ENCODE measurements around the gene MDFIC2.
"Not testable (repeated sequence)": the region's sequence is repeated elsewhere in the genome, so short reads cannot be mapped to it uniquely, and the experiment has no call there.

MDFIC2 gene

DNA sequence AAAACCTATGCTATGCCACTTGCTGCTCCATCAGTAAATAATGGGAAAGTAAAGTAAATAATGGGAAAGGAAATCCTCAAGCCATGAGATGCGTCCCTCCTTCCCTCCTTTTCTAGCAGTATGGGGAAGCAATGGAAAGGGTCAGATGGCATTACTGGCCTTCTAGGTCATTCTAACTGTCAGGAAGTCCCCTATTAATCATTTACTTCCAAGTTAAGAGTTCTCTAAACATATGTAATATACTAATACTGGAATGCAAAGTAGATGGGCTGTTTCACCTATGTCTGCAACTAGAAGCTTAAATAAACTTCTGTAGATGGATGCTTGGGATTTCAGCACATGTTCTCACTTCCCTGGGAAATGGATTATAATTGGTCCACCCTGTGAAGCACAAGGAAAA lies 55.9 kb downstream of the MDFIC2 start:
- no peak for DNase-seq (ENCODE audit: low read depth)

DNA sequence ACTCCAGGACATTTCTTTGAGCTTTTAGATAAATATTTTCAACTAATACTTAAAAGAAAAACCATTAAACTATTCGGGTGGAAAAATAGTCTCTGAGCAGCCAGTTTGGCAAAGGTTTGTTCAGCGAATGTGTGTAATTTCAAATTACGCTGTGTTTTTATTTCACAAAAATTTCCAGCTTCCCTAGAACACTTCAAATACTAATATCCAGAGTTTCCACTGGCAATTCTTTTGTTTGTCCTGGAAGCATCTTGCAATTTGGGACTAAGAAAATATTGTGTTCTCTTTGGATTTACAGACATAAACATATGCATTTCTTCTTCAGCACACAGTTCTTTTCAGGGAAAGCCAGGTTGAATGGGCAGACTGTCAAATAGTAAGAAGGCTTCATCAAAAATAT lies 61.9 kb downstream of the MDFIC2 start:
- no peak for DNase-seq (ENCODE audit: low read depth)

DNA sequence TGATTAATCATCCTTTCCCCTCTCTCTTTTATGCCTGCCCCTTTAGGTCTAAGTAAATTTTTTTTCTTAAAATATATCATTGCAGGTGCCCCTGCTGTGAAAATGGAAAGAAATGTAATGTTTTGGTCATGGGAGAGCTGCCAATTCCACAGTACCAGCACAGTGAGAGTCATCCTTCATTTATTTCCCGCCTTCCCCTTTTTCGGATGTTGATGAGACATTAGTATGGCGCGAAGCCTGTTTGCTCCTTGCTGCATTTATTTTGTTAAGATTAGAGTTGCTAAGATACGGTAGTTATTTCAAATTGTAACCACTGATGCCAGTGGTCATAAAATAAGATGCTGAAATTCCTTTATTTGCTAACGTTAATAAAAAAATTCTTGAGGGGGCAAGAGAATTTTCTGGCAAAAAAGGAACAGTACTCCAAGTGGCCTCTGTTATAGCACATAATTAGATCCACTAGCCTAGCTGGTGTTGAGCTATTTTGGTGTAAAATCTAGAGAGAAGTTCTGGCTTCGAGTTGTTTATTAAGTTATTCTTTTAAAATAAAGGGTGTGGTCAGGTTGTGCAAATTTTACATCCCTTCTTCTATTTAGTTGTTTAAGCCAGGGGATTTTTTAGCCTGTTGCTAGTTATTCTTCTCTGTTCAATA lies 62.8 kb downstream of the MDFIC2 start:
- DNase-seq (ENCODE audit: low read depth): no peak

DNA sequence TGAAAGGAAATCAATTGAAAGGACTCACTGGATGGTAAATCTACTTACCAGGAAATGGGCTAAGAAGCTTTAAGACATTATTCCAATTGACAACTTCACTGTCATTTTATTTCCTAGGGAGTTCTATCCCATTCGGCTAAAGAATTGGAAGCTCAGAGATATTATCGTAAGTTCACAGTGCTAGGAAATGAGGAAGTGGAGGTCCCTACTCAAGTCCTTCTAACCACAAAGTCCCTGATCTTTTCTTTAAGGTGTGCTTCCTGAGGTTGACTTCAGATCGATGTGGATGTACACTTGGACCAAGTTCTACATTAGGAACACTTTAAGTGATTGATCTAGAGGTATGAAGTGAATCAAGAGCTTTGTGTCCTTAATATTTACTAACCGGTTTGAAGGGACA lies 63.6 kb downstream of the MDFIC2 start:
- no peak for DNase-seq (ENCODE audit: low read depth)

DNA sequence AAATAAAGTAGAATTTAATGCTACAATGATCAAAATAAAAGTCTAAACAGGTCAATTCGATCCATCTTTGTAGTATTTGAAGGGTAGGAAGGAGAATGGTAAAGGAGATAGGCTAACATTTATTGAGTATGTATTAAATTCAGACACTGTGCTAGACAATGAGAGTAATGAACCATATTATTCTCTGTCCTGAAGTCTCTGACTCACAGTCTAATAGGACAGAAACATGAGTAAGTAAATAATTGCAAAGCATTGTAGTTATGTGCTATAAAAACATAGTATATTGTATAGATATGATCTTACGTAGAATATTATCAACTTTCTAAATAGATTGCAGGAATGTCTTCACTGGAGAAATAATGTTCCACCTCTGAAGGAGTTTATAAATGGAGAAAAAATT lies 64.5 kb downstream of the MDFIC2 start:
- DNase-seq (ENCODE audit: low read depth): no peak

DNA sequence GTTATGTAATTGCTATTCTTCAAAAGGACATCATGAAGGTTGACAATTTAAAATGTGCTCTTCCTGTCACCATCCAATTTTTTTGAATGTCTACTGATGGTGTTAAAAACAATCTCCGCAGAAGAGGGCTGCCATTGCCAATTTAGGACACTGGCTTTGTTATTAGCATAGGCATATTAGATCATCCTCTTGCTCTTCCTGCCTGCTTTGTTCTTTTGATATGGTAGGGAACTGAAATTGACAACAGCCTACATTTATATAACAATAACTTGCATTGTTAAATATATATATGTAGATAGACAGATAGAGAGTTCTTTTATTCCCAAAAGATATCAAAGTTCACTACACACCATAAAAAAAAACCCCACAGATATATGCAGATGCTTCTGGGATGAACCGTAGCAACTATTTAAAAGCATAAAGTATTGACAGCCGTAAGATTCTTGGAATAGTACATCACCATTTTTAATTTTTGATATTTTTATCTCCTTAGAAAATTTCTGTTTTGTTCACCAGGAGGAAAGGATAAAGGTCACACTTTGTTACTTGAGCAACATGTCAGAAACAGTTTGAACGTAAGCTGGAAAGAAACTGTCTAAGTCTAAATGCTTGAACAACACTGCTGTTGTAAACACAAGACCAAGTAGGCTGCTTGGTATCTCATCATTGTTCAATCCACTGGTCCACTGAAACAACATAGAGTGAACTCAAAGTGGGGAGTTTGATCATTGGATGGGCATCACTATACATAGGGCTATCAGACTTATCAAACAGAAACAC lies 66.5 kb downstream of the MDFIC2 start:
- no peak for DNase-seq (ENCODE audit: low read depth)

DNA sequence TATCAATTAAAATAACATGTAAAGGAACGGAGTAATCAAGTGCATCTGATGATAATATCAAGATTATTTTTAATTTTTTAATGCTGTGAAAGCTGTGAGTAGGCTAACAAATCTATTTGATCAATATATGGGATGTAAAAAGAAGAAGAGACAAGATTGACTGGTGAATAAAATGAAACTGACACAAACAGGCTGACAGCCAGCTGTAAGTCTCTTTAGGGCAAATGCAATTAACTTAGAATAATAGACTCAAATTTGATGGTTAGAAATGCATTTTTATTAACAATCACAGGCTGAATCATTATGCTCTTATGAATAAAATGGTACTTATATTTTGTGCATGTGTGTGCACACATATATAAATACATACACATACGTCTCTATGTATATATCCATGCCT lies 68.0 kb downstream of the MDFIC2 start:
- no peak for DNase-seq (ENCODE audit: low read depth)

DNA sequence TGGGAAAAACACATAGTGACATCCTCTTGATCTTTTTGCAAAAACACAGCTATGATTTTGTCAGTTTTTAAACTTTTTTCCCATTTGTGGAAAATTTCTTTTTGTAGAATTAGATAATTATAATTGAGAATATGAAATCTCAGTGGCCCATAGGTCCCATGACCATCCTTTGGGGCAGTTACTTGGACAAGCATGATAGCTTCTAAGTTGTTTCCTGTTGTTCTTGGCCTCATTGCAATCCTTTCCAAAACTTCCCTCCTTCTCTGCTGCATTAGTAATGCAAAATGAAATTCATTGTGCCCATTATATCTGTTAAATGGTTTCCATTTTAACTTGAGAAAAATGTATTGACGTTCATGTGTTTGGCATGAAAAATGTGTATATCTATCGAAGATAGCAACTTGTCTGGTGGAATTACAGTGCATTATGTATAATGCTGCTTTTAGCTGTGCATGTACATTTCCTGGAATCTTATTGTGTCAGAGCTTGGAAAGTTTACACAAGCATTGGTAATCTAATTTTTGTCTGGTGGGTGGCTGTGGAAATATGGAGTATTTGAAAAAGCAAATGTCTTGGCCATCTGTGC lies 70.0 kb downstream of the MDFIC2 start:
- no peak for DNase-seq (ENCODE audit: low read depth)

DNA sequence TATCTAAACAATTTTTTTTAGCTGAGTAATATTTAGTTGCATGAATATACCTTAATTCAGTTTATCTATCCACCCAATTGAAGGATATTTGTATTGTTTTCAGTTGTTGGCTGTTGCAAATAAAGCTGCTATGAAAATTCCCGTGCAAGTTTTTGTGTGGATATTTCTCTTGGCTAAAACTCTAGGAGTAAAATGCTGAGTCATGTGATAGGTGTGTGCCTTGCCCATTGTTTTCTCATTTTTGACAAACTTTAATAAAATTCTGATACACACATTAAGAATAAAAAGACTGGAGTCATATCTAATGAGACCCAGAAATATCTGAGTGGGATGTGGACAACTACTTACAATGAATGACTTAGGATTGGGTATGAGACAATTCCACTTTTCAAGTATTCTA lies 78.6 kb downstream of the MDFIC2 start:
- no peak for DNase-seq (ENCODE audit: low read depth)

DNA sequence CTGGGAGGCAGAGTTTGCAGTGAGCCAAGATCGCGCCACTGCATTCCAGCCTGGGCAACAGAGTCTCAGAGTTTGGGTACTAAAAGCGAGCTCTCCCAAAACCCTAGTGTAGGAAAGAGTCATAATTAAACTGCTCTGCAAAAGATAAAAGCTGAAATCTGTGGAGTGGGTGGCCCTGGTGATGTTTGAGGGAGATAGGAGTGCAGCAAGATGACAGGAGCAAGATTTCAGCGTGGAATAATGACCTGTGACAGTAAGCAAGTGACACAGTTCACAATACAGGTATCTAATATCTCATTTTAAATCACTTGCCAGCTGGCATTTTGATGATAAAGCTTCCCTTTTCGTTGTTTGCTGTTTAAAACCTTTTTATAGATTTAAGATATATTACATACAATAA lies 79.3 kb downstream of the MDFIC2 start:
- DNase-seq (ENCODE audit: low read depth): no peak

DNA sequence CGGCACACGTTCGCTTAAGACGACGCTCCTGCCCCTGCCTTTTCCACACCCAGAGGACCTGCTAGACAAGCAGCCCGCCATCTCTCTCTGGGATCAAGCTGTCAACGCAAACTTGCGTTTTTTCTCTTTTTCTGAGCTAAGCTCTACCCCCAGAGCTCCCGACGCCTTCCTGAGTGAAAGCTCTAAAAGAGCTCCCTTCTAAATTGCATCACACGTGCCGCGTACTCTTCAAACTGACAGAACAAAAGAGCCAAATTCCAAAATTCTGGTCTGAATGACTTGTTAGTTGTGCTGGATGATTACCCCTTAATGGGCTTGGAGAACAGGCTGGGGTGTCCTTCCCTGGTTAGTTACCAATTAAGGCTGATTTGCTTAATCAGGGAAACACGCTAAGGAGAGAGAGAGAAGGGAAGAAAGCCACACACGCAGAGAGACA lies 81.2 kb downstream of the MDFIC2 start:
- DNase-seq (ENCODE audit: low read depth): no peak

DNA sequence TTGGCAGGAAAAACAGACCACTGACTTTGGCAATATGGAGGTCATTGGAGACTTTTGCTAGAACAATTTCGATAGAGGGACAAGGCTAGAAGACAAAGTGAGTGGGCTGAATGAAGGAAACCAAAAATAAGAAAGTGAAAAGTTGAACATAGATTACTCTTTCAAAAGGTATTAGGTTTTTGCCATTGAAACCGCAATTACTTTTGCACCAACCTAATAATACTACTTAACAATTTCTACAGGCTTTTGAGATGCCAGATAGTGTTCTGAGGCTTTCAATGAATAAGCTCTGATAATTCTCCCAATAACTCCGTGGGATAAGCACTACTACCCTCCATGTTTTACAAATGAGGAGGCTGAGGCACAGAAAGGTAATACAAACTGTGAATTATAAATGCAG lies 85.0 kb downstream of the MDFIC2 start:
- no peak for DNase-seq (ENCODE audit: low read depth)

DNA sequence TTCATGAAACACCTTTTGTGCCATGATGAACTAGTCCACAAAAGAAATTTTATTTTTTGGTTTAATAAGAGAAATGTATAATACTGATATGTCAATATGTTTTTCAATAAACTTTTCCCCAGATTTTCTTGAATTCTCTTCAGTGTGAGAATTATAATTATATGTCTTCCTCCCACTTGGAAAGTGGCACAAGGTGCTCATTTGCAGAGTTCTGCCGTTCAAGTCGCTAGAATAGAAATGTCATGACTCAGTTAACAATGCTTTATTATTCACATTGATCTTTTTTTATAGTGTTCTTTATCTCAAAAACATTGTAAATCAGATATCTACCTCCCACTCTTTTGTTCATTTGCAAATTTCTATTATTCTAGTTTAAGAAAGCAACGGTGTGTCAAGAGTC lies 87.3 kb downstream of the MDFIC2 start:
- no peak for DNase-seq (ENCODE audit: low read depth)

DNA sequence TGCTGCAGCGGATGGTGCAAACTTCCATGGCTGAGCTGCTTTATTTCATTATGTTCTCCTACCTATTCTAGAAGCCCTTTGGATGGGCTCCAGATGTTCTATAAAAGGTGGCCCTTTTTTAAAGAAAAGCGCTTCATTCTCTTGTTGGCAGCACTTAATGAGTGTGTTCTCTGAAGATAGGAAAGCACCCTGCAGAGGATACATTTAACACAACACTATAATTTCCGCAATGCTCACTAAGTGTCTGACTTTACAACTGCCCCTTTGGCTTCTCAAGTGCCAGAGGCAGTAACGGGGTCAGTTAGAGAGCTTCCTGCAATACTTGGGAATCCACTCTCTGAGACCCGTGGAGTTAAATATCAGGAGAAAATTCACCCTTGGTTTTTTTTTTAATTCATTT lies 88.1 kb downstream of the MDFIC2 start:
- DNase-seq (ENCODE audit: low read depth): no peak

DNA sequence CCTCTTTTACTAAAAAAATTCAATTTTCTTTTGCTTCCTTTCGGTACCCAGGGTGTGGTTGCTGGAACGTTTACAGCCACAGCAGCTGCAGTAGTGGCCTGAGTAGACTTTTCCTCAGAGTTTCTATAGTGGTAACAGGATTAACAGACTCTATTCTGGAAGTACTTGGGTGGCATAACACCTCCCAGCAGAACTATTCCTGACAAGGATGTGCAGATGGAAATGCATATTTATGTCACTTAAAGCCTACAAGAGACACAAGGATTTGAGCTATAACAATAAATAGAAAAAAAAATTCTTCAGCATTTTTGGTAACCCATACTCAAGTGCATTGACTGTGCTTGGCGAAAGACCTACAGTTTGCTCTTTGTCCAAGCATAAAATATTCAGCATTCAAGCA lies 94.0 kb downstream of the MDFIC2 start:
- no peak for DNase-seq (ENCODE audit: low read depth)

DNA sequence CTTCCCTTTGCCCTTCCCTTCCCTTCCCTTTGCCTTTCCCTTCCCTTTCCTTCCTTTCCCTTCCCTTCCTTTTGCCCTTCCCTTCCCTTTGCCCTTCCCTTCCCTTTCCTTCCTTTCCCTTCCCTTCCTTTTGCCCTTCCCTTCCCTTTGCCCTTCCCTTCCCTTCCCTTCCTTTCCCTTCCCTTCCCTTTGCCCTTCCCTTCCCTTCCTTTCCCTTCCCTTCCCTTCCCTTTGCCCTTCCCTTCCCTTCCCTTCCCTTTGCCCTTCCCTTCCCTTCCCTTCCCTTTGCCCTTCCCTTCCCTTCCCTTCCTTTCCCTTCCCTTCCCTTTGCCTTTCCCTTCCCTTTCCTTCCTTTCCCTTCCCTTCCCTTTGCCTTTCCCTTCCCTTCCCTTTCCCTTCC lies 101.2 kb downstream of the MDFIC2 start:
- not testable (repeated sequence) for DNase-seq (ENCODE audit: low read depth)

DNA sequence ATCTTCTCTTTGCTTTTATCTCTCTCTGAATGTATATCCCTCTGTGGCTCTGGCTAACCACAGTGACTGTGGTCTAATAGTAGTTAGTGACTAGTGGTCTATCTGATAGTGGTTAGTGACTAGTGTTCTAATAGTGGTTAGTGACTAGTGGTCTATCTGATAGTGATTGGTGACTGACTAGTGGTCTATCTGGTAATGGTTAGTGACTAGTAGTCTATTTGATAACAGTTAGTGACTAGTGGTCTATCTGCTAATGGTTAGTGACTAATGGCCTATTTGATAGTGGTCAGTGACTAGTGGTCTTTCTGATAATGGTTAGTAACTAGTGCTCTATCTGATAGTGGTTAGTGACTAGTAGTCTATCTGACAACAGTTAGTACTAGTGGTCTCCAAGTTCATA lies 110.5 kb downstream of the MDFIC2 start:
- DNase-seq (ENCODE audit: low read depth): no peak

DNA sequence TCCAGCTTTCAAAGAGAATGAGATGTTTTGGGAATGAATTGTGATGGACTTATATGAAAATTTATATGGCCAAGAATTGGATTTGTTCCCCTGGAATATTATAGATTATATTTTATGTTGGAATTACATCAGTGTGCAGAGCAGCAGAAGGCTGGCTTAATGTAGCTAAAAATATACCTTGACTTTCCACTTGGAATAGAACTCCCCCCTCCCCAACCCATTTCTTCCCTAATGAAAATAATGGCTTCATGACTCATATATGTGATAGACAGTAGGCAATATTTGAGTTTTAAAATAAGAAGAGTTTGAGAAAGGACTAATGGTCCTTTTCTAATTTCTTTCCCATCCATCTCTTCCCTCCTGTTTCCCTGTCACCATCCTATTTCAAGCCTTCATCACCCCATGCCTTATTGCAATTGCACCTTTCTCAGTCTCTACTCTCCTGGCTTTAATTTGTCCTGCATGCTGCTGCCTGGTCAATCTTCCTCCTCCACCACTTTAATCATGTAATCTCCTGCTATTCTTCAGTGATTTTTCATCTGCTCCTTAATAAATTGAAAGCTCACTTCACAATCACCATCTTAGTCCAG lies 122.5 kb downstream of the MDFIC2 start:
- no peak for DNase-seq (ENCODE audit: low read depth)

DNA sequence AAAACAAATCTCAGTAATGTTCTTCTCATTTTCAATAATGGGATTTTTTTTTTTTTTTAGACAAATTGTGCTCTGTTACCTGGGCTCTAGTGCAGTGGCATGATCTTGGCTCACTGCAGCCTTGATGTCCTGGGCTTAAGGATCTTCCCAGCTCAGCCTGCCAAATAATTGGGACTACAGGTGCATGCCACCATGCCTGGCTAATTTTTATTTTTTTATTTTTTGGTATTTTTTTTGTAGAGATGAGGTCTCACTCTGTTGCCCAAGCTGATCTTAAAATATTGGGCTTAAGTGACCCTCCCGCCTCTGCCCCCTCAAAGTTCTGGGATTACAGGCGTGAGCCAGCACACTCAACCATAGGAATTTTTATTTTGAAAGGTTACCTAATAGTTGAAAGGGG lies 126.2 kb downstream of the MDFIC2 start:
- no peak for DNase-seq (ENCODE audit: low read depth)

DNA sequence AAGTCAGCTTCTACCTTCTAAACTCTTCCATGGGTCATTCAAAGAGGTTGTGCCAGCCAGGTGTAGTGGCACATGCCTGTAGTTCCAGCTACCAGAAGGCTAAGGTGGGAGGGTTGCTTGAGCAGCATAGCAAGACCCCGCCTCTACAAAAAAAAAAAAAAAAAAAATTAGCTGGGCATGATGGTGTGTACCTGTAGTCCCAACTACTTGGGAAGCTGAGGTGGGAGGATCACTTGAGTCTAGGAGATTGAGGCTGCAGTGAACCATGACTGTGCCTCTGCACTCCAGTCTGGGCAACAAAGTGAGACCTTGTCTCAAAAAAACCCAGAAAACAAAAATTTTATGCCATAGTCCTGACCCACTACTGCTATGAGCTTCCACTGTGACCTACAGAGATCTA lies 126.8 kb downstream of the MDFIC2 start:
- no peak for DNase-seq (ENCODE audit: low read depth)

DNA sequence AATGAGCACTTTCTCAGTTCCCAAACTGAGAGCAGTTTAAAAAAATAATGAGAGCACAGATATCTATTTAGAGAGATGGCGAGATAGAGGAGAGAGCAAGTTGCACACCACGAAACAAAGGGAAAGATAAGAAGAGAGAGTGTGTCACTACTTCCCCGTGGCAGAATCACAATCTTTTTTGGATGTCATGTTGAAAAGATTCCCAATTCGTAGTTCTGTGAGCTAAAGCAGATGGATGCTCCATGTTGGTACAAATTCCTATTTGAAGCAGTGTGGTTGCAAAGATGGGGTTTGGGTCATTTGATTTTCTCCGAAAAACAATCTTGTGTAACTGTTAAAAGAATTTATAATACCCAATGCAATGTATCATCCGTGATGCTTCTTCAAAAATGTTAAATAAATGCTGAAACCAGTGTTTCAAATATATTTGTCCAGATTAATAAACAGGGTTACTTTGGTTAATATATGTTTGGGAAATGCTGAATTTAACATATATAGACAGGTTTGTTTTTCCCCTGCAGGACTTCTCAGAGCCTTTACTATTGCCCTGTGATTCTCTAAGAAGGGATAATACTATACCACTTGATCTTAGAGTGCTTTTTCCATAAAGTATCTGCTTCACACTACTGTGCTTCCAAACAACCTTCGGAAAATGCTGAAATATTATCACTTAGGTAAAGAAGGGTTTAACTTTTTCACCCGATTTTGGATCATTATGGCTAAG lies 128.5 kb downstream of the MDFIC2 start:
- no peak for DNase-seq (ENCODE audit: low read depth)

DNA sequence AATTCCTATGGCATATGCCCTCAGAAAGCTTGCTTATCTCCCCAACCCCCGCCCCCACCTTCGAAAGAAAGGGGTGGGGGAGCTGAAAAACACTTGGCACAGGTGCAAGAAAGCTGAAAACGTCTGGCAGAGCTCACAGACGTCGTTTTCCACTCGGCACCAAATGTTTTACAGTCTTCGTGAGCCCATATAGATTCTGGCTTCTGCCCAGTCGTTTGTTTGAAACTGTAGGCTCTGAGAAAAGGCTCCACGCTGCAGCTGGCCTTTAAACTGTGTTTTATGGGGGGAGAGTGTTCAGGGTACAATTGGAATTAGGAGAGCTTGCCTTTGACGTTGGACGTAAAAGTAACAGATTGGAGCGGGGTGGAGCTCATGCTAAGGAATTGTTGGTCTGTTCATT lies 130.3 kb downstream of the MDFIC2 start:
- no peak for DNase-seq (ENCODE audit: low read depth)

DNA sequence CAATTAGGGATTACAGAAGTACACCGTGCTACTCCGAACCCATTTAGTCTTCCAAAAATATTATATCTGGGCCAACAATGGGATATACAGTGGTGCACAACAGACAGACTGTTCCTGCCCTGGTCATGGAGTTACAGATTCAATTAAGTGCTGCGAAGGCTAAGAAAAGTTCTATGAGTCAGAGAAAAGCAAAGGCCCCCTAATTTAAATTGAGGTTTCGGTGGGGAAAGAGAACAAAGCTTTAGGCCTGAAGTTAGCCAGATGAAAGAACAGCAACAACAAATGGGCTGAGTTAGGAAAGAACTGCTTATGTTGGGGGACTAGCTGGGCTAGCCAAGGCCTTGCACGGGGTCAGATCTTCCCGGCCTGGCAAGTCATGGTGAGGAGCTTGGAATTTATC lies 131.8 kb downstream of the MDFIC2 start:
- DNase-seq (ENCODE audit: low read depth): no peak

All from amniotic epithelial cell (primary cell).